Trophoblast cell (in vitro differentiated cells and primary cell): ENCODE results near the gene CNNM2.

Source experiments
- DNase-seq, 2 donors: peaks; one replicate each; pipeline ENCODE4 v3.0.0-alpha.2; 2016
- H2AFZ ChIP-seq: 2 replicates; pipeline ENCODE4 v1.6.1; 2013; ENCODE audit warnings: low read length, moderate library complexity, mild to moderate bottlenecking; ENCODE audit not compliant: insufficient read depth, poor library complexity
- H2AK5ac ChIP-seq: 2 replicates; pipeline ENCODE4 v1.6.1; 2013; ENCODE audit warnings: mild to moderate bottlenecking, low read length
- H2BK120ac ChIP-seq: 2 replicates; pipeline ENCODE4 v1.6.1; 2013; ENCODE audit warnings: low read length, mild to moderate bottlenecking, moderate library complexity; ENCODE audit not compliant: insufficient read depth, poor library complexity
- H2BK12ac ChIP-seq: 2 replicates; pipeline ENCODE4 v1.6.1; 2013; ENCODE audit warnings: mild to moderate bottlenecking, low read length, moderate library complexity
- H2BK5ac ChIP-seq: 2 replicates; pipeline ENCODE4 v1.6.1; 2013; ENCODE audit warnings: low read length, low read depth, moderate library complexity, mild to moderate bottlenecking; ENCODE audit not compliant: poor library complexity
- H3K14ac ChIP-seq: 2 replicates; pipeline ENCODE4 v1.6.1; 2013; ENCODE audit warnings: mild to moderate bottlenecking, low read length
- H3K18ac ChIP-seq: 2 replicates; pipeline ENCODE4 v1.6.1; 2013; ENCODE audit warnings: mild to moderate bottlenecking, low read length
- H3K23ac ChIP-seq: 2 replicates; pipeline ENCODE4 v1.6.1; 2013; ENCODE audit warnings: low read length
- H3K27ac ChIP-seq: 2 replicates; pipeline ENCODE4 v1.5.1; 2013; ENCODE audit warnings: low read depth, mild to moderate bottlenecking, inconsistent platforms, low read length, moderate library complexity
- H3K27me3 ChIP-seq: 2 replicates; pipeline ENCODE4 v1.6.1; 2013; ENCODE audit warnings: inconsistent platforms, mild to moderate bottlenecking, low read length, moderate library complexity; ENCODE audit not compliant: insufficient read depth
- H3K36me3 ChIP-seq, 2 experiments: 1 replicate in 1 of 2; 2 replicates in 1 of 2; pipeline ENCODE4 v1.6.1; 2013; ENCODE audit warnings: low read length in 2 of 2, mild to moderate bottlenecking in 2 of 2, moderate library complexity in 1 of 2; ENCODE audit not compliant: insufficient read depth in 2 of 2, control insufficient read depth in 1 of 2
- H3K4ac ChIP-seq: 2 replicates; pipeline ENCODE4 v1.6.1; 2013; ENCODE audit warnings: low read depth, mild to moderate bottlenecking, low read length, moderate library complexity
- H3K4me1 ChIP-seq, 2 experiments: 1 replicate in 1 of 2; 2 replicates in 1 of 2; pipeline ENCODE4 v1.6.1; 2013; ENCODE audit warnings: low read length in 2 of 2, mild to moderate bottlenecking in 2 of 2, moderate library complexity in 1 of 2; ENCODE audit not compliant: insufficient read depth in 2 of 2, control insufficient read depth in 1 of 2
- H3K4me2 ChIP-seq: 2 replicates; pipeline ENCODE4 v1.6.1; 2013; ENCODE audit warnings: inconsistent platforms, mild to moderate bottlenecking, low read length, moderate library complexity
- H3K4me3 ChIP-seq: 2 replicates; pipeline ENCODE4 v1.5.1; 2013; ENCODE audit warnings: mild to moderate bottlenecking, low read depth, low read length, inconsistent platforms
- H3K79me1 ChIP-seq: one replicate; pipeline ENCODE4 v1.6.1; 2013; ENCODE audit warnings: low read length
- H3K79me2 ChIP-seq: 2 replicates; pipeline ENCODE4 v1.6.1; 2013; ENCODE audit warnings: low read length, mild to moderate bottlenecking; ENCODE audit not compliant: control insufficient read depth, insufficient read depth, poor library complexity
- H3K9ac ChIP-seq: 2 replicates; pipeline ENCODE4 v1.6.1; 2013; ENCODE audit warnings: mild to moderate bottlenecking, low read length
- H3K9me3 ChIP-seq: 2 replicates; pipeline ENCODE4 v1.6.1; 2013; ENCODE audit warnings: low read depth, mild to moderate bottlenecking, control low read depth, inconsistent platforms, low read length; ENCODE audit not compliant: insufficient read depth
- H4K12ac ChIP-seq: 2 replicates; pipeline ENCODE4 v1.6.1; 2013; ENCODE audit warnings: low read depth, mild to moderate bottlenecking, low read length, moderate library complexity
- H4K8ac ChIP-seq: 2 replicates; pipeline ENCODE4 v1.6.1; 2013; ENCODE audit warnings: low read depth, mild to moderate bottlenecking, low read length, moderate library complexity
- H4K91ac ChIP-seq: one replicate; pipeline ENCODE4 v1.6.1; 2013; ENCODE audit warnings: low read depth, mild to moderate bottlenecking, low read length, moderate library complexity
- WGBS: extraction: QIAGEN DNeasy Blood & Tissue Kit; methylation state at CpG from one replicate; pipeline ENCODE4 v1.1.7; 2013; ENCODE audit warnings: missing lambda C conversion rate; ENCODE audit not compliant: insufficient read length, insufficient coverage; ENCODE audit errors: extremely low coverage; 5-methylcytosine and 5-hydroxymethylcytosine counted together

The CNNM2 gene

DNA sequence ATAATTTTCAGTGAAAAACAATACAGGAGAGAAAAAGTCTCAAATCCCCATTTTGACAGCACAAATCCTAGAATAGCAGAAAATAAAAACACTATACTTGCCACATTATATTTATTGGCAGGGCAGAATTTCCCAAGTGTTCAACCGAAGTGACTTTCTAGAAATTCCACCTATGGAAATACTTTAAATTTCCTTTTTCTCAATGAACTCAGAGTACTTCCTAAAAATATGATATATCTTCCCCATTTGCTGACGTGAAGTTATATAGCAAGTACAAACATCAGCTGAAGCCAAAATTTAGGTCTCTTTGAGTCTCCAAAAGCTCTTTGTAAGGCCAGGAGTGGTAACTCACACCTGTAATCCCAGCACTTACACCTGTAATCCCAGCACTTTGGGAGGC, 191.7 kb downstream of the CNNM2 start:
- Histone ChIP-seq H2BK120ac (no peak overlapping the region), H3K18ac (no peak overlapping the region), H2BK12ac (no peak overlapping the region), H3K14ac (no peak overlapping the region), H3K4me2 (no peak overlapping the region), H4K12ac (no peak overlapping the region), H3K27me3 (no peaks in the 10 kb centered on the region), H4K8ac (no peak overlapping the region), H3K23ac (no peak overlapping the region), H3K4me3 (no peak overlapping the region), H3K9me3 (no peaks in the 10 kb centered on the region), H3K4ac (no peak overlapping the region), H3K79me2 (no peaks in the 10 kb centered on the region), H2BK5ac (no peak overlapping the region), H2AFZ (peak overlapping the region; percentile 41), H4K91ac (no peak overlapping the region), H2AK5ac (no peak overlapping the region), H3K9ac (no peak overlapping the region), H3K27ac (no peak overlapping the region), H3K79me1 (no peaks in the 10 kb centered on the region), H3K36me3 (peaks cover 1 to 2% of the 10 kb centered on the region in 2 experiments), H3K4me1 (peaks cover 0 to 3% of the 10 kb centered on the region in 2 experiments)
- WGBS: no CpG with 5 or more reads among the region's 2 CpGs
- no peak for DNase-seq

DNA sequence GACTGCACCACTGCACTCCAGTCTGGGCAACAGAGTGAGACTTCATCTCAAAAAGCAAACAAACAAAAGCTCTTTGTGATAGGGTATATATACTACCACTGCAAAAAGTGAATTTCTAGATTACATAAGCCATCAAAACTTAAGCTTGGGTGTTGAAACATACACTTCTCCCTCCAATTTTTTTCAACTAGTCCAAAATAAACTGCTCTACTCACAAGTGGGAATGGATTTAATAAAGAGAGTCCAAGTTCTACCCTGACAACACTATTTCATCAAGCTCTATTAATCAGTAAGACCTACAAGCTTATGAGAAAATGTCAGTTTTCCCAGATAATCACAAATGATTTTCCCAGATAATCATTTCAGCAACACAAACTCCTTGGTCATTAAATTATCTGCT, 192.3 kb downstream of the CNNM2 start:
- Histone ChIP-seq H3K14ac (no peak overlapping the region), H2BK12ac (no peak overlapping the region), H2BK5ac (no peak overlapping the region), H2AFZ (no peak overlapping the region), H3K79me2 (no peaks in the 10 kb centered on the region), H2BK120ac (no peak overlapping the region), H3K79me1 (peaks cover 2% of the 10 kb centered on the region), H3K23ac (no peak overlapping the region), H3K36me3 (peaks cover 1 to 2% of the 10 kb centered on the region in 2 experiments), H3K4ac (no peak overlapping the region), H3K4me2 (no peak overlapping the region), H3K4me1 (peaks cover 0 to 3% of the 10 kb centered on the region in 2 experiments), H3K27me3 (no peaks in the 10 kb centered on the region), H3K4me3 (no peak overlapping the region), H3K18ac (no peak overlapping the region), H3K9ac (no peak overlapping the region), H2AK5ac (no peak overlapping the region), H3K27ac (no peak overlapping the region), H4K12ac (no peak overlapping the region), H4K8ac (no peak overlapping the region), H4K91ac (no peak overlapping the region), H3K9me3 (no peaks in the 10 kb centered on the region)
- DNase-seq: no peak

DNA sequence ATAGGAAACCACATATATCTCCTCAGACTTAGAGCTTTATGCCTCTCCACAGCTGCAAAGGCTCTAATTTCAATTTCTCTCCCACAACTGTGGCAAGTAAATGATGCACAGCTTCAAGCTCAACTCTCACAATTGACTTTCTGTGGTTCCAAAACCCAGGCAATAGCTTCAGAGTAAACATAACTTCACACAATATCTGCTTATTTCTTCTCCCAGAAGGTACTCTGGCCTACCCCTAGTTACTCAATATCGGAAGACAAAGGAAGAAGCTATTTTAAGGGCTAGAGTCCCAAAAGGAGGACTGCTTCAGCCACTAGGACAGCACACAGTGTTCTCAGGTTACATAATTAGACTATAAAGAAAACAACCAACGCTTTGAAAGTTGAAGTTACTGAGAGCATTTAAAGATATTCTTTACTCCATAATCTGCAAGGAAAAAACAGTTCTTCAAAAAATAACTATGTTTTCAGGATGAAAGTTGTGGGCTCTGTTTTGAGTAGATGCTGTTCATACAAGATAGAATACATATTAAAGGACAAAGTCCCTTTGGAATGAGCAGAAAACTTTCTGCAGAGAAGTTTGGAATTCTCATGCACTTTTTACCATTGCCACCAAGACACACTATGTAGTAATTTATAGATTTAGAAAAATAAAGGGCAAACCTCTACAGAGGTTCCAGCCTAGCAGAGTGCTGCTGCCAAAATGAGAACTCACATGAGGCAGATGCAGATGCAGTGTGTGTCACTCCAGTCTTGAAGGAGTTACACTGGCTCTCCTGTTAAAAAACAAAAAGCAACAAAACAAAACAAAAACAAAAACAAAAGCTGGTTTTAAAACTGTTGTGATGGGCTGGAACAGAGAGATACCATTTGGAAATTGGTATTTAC, 193.2 kb downstream of the CNNM2 start:
- H4K8ac ChIP-seq: no peak overlapping the region
- no peaks in the 10 kb centered on the region for H3K27me3 ChIP-seq
- no peak overlapping the region for H3K4me2 ChIP-seq
- no CpG with 5 or more reads among the region's 2 CpGs for WGBS
- H3K27ac ChIP-seq: no peak overlapping the region
- no peak overlapping the region for H2AFZ ChIP-seq
- H3K9me3 ChIP-seq: no peaks in the 10 kb centered on the region
- no peak overlapping the region for H2BK12ac ChIP-seq
- no peak overlapping the region for H3K4ac ChIP-seq
- H3K79me1 ChIP-seq: peaks cover 2% of the 10 kb centered on the region
- no peak for DNase-seq
- no peak overlapping the region for H2BK120ac ChIP-seq
- peaks cover 0 to 3% of the 10 kb centered on the region in 2 experiments for H3K4me1 ChIP-seq
- H3K79me2 ChIP-seq: no peaks in the 10 kb centered on the region
- H2BK5ac ChIP-seq: no peak overlapping the region
- no peak overlapping the region for H3K9ac ChIP-seq
- no peak overlapping the region for H3K23ac ChIP-seq
- no peak overlapping the region for H3K18ac ChIP-seq
- H3K14ac ChIP-seq: no peak overlapping the region
- no peak overlapping the region for H4K12ac ChIP-seq
- no peak overlapping the region for H2AK5ac ChIP-seq
- peaks cover 1 to 2% of the 10 kb centered on the region in 2 experiments for H3K36me3 ChIP-seq
- H3K4me3 ChIP-seq: no peak overlapping the region
- no peak overlapping the region for H4K91ac ChIP-seq

DNA sequence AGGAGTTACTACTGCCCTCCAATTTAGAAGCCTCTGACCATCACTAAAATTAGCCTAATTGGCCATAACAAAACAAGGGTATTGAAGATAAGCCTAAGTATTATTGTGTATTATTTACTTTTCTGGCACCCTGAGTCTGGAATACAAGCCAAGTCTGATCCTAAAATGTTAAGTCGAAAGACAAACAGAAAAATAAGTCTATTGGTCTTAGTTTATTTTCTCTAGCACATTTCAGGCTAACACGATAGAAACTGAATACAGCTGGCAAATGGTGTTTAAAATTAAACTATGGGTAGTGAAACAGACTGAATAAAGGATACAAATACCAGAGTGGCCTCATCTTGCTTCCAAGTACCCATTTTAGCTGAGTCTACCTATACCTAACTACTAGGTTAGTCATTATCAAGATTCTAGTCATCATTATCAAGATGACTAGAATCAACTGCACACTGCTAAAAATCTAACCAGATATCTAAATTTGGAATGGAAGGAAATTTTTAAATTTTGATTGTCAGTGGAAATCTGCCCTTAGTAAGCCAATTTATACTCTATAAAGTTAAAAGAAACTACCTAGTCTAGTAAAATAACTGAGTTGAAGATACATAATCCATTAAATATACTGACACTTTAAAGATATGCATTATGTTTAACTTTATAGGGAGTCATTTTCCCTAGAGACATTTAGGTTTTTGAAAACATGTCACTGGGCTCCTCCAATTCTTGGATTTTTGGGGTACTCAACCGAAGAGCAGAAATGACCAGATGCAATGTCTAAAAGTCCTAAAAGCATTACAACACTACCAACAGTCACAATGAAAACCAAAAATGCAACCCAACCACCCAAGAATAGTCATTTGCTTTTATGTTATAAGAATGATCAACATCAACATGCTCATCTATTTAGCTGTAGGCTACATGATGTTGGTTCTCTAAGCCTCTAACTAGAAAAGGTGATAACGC, 194.1 kb downstream of the CNNM2 start:
- H2BK120ac ChIP-seq: no peak overlapping the region
- peak; percentile 31 to 86 for DNase-seq
- H3K14ac ChIP-seq: no peak overlapping the region
- WGBS: no CpG with 5 or more reads among the region's 4 CpGs
- no peak overlapping the region for H2AK5ac ChIP-seq
- H3K27me3 ChIP-seq: no peaks in the 10 kb centered on the region
- peaks cover 0 to 3% of the 10 kb centered on the region in 2 experiments for H3K4me1 ChIP-seq
- no peak overlapping the region for H3K18ac ChIP-seq
- no peak overlapping the region for H2BK5ac ChIP-seq
- no peak overlapping the region for H4K12ac ChIP-seq
- no peaks in the 10 kb centered on the region for H3K9me3 ChIP-seq
- H3K4me2 ChIP-seq: no peak overlapping the region
- H3K9ac ChIP-seq: no peak overlapping the region
- no peak overlapping the region for H3K23ac ChIP-seq
- H3K27ac ChIP-seq: no peak overlapping the region
- no peaks in the 10 kb centered on the region for H3K79me2 ChIP-seq
- H3K4me3 ChIP-seq: no peak overlapping the region
- peaks cover 1 to 2% of the 10 kb centered on the region in 2 experiments for H3K36me3 ChIP-seq
- H3K4ac ChIP-seq: no peak overlapping the region
- no peak overlapping the region for H2BK12ac ChIP-seq
- no peak overlapping the region for H4K8ac ChIP-seq
- H2AFZ ChIP-seq: no peak overlapping the region
- H3K79me1 ChIP-seq: peaks cover 2% of the 10 kb centered on the region
- no peak overlapping the region for H4K91ac ChIP-seq
